ENCODE data around the gene TM4SF4. TPM values are rescaled to one million over a fixed set of nuclear protein-coding genes. Genes with fewer than 3 reads are reported as not detected.

Gene TM4SF4
- total RNA-seq, 2 donors from 2014 or later: not detected

- no peaks in the 10 kb centered on the region for H3K36me3 ChIP-seq
- H3K4me1 ChIP-seq: peaks cover 0 to 19% of the 10 kb centered on the region in 2 donors
- H3K27ac ChIP-seq: no peak overlapping the region
- no peaks in the 10 kb centered on the region for H3K9me3 ChIP-seq
- no peak overlapping the region for H3K4me3 ChIP-seq
- DNase-seq (ENCODE audit: low spot score): no peak
- H3K27me3 ChIP-seq: no peaks in the 10 kb centered on the region
- no peak for TF ChIP-seq CTCF (IDR thresholded peaks at IDR 0.05)
Measured at GRCh38 chr3:149506540-149506939, 32.0 kb downstream of the TM4SF4 start.

GRCh38 chr3:149506965-149507364 lies 32.5 kb downstream of the TM4SF4 start:
- TF ChIP-seq CTCF (IDR thresholded peaks at IDR 0.05): no peak
- H3K27ac ChIP-seq: no peak overlapping the region
- no peaks in the 10 kb centered on the region for H3K9me3 ChIP-seq
- H3K4me1 ChIP-seq: peaks cover 0 to 19% of the 10 kb centered on the region in 2 donors
- H3K27me3 ChIP-seq: no peaks in the 10 kb centered on the region
- H3K4me3 ChIP-seq: no peak overlapping the region
- no peaks in the 10 kb centered on the region for H3K36me3 ChIP-seq
- DNase-seq (ENCODE audit: low spot score): no peak

GRCh38 chr3:149507491-149508324 lies 33.2 kb downstream of the TM4SF4 start:
- no peaks in the 10 kb centered on the region for H3K27me3 ChIP-seq
- no peak for DNase-seq (ENCODE audit: low spot score)
- no peaks in the 10 kb centered on the region for H3K36me3 ChIP-seq
- no peak for TF ChIP-seq CTCF (IDR thresholded peaks at IDR 0.05)
- H3K27ac ChIP-seq: no peak overlapping the region
- peaks cover 0 to 19% of the 10 kb centered on the region in 2 donors for H3K4me1 ChIP-seq
- H3K9me3 ChIP-seq: no peaks in the 10 kb centered on the region
- H3K4me3 ChIP-seq: peak overlapping the region in 1 of 2 donors; percentile 11

- TF ChIP-seq CTCF (IDR thresholded peaks at IDR 0.05): no peak
- DNase-seq (ENCODE audit: low spot score): no peak
- Histone ChIP-seq H3K27me3 (no peaks in the 10 kb centered on the region), H3K27ac (no peak overlapping the region), H3K9me3 (no peaks in the 10 kb centered on the region), H3K36me3 (no peaks in the 10 kb centered on the region), H3K4me3 (no peak overlapping the region), H3K4me1 (peaks cover 0 to 19% of the 10 kb centered on the region in 2 donors)
Measured at GRCh38 chr3:149509526-149509925, 35.0 kb downstream of the TM4SF4 start.

GRCh38 chr3:149510480-149510879 lies 36.0 kb downstream of the TM4SF4 start:
- no peaks in the 10 kb centered on the region for H3K9me3 ChIP-seq
- no peak for TF ChIP-seq CTCF (IDR thresholded peaks at IDR 0.05)
- no peak overlapping the region for H3K27ac ChIP-seq
- no peaks in the 10 kb centered on the region for H3K36me3 ChIP-seq
- no peak for DNase-seq (ENCODE audit: low spot score)
- no peaks in the 10 kb centered on the region for H3K27me3 ChIP-seq
- no peak overlapping the region for H3K4me3 ChIP-seq
- peaks cover 0 to 19% of the 10 kb centered on the region in 2 donors for H3K4me1 ChIP-seq
